Loucy (cell line): ENCODE results near the gene DBNL.

Source experiments
- EZH2phosphoT487 ChIP-seq: fragments of 200-600 bp; IDR thresholded peaks from 2 replicates; pipeline ENCODE4 v1.6.1; 2018; ENCODE audit warnings: antibody characterized with exemption, mild to moderate bottlenecking, moderate library complexity, borderline replicate concordance
- TF ChIP-seq, protein P1 (sequence below): fragments of 200-600 bp; sonication (generic); conservative IDR thresholded peaks from 2 replicates; pipeline ENCODE4 v1.5.1; 2014; ENCODE audit warnings: mild to moderate bottlenecking, antibody characterized with exemption, low read length

GRCh38 chr7:44050121-44050914 lies 5.8 kb downstream of the DBNL start:
- TF ChIP-seq, protein P1, sequence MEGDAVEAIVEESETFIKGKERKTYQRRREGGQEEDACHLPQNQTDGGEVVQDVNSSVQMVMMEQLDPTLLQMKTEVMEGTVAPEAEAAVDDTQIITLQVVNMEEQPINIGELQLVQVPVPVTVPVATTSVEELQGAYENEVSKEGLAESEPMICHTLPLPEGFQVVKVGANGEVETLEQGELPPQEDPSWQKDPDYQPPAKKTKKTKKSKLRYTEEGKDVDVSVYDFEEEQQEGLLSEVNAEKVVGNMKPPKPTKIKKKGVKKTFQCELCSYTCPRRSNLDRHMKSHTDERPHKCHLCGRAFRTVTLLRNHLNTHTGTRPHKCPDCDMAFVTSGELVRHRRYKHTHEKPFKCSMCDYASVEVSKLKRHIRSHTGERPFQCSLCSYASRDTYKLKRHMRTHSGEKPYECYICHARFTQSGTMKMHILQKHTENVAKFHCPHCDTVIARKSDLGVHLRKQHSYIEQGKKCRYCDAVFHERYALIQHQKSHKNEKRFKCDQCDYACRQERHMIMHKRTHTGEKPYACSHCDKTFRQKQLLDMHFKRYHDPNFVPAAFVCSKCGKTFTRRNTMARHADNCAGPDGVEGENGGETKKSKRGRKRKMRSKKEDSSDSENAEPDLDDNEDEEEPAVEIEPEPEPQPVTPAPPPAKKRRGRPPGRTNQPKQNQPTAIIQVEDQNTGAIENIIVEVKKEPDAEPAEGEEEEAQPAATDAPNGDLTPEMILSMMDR = no peak
- no peak for TF ChIP-seq EZH2phosphoT487
